ENCODE data around the gene CRIM1.
A peak's percentile ranks its signal among the peaks of the same experiment; 100 is the strongest.

The CRIM1 gene

DNA sequence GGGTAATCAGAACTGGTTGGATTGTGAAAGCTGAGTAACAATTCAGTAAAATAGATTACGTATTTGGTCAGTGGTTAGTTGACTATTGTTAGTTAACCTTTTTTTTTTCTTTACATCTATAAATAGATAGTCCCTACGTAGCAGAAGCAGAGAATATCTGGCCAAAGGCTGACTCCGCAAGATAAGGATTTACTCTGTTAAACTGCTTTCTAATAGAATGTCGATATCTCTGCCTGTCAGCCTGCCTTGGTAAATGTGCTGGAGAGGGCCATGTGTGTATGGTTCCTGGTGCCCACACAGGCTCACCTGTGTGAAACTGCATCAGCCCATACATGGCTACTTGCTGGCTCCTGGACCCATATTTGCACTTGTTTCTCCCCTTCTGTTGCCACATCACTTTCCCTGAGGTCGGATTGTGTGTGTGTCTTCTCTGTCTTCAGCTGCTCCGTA lies 94.4 kb downstream of the CRIM1 start:
- DNase-seq: no peak
- intact Hi-C loops (cut with DNase I): no loop called here

DNA sequence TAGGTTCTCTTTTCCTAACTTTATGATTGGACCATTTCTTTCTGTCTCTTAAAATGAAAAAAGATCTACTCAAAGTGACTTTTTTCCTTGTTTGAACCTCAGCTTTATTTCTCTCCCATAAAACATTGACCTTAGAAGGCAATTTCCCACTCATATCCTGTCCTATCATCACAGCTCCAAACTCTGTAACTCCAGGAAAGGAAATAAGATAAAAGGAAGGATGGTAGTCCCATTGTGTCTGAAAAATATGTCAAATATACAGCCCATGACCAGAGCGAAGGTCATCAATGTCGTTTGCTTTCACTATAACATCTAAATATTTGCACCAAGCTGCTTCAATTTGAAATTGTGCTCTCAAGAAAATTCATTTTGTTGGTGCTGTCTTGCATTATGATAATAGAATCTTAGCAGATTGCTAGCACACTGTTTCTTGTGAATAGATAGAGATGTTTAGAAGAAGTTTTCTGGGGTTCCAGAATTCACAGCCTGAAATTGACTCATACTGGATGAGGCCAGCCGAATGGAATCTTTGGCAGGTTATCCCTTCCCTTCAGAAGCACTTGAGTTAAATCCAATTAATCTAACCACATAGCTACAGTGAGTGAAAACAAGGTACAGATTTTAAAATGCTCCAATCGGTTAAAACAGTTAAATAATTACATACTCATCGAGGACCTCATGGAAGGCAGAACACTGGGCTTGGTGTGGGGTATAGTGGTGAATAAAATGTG lies 95.1 kb downstream of the CRIM1 start:
- DNase-seq: no peak
- intact Hi-C loops (cut with DNase I): no loop called here

DNA sequence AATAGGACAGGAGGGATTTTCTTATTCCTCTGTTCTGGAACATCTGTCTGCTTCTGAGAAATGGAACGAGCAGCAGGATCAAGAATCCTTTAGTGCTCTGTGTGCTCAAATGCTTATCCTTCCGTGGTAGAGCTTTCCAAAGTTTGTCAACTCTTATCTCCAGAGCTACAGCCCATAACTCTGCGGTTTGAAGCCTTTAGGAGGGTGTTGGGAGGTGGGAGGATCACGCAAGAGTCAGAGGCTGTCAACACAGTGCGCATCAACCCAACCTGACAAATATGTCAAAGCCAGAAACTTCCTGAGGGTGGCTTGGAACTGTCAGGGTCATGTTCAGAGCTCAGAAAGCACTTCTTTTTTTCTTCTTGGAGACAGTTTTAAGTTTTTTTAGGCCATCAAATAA lies 95.9 kb downstream of the CRIM1 start:
- intact Hi-C loops (cut with DNase I): no loop called here
- no peak for DNase-seq

DNA sequence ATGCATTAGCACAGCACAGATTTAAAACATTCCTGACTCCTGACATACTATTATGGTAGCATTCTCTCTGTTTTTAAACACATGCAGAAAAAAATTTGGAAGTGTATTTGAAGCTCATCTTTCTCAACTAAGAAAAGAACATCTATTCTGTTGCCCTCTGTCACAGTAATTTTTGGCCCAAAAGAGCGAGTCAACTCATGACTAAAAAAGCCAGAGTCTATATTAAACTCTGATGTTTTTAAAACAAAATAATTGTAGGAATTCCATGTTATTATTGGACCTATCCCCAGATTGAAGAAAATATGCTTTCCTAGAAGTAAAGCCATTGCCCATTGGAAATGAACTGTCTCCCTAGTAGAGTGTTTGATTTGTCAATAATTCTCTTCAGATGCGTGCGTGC lies 96.7 kb downstream of the CRIM1 start:
- no peak for DNase-seq
- intact Hi-C loops (cut with DNase I): no loop called here

DNA sequence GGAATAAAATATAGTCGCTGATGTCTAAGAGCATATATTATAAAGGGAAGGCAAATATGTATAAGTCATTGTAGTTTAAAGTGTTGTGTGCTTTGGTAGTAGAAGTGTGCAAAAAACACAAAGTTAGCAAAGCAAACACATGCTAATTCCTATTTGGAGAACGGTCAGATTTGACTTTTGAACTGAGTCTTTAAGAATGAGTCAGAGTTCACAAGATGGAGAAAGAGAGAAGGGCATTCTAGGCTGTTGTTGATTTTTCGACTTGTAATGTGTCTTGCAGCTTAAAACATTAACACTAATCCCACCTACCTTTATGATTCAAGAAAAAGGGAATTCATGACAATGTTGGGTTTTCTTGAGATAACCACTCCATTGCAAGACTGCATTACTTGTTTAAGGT lies 98.1 kb downstream of the CRIM1 start:
- intact Hi-C loops (cut with DNase I): no loop called here

DNA sequence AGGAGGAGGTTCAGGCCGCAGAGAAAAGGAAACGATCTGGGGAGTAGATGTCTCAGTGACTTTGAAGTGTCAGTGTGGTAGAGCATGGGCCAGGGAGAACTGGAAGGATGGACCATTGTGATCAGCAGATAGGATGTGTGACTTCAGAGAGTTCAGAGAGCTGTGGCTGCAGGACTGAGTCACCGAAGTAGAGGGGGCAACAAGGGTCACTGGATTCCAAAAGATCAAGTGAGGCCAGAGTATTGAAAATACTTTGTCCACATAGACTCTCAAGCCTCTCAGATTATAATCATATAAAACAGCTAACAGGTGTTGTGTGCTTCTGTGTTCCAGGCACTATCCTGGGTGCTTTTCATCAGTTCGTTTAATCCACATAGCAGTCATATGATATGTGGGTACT lies 99.4 kb downstream of the CRIM1 start:
- intact Hi-C loops (cut with DNase I): no loop called here
- no peak for DNase-seq

More for the DNA sequence above, 98.1 kb downstream of the CRIM1 start:
- no peak for DNase-seq

DNA sequence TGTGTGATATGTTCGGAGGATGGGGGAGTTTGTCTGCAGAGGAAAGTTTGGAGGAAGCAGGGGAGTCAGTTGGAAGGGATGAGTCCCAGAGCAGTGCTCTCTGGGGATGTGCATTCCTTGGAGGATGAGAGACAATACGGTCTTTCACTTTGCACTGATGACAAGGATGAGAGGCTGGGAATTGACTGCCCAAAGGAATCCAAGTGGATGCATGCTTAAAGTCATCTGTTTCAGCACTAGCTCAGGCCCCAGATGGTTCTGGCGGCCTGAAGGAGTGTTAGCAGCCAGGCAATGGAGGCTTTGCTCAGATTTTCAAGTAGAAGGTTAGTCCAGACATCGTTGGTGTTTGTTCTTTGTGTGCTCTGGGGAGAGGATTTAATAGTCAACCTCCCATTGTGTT lies 100.2 kb downstream of the CRIM1 start:
- no peak for DNase-seq
- intact Hi-C loops (cut with DNase I): no loop called here

DNA sequence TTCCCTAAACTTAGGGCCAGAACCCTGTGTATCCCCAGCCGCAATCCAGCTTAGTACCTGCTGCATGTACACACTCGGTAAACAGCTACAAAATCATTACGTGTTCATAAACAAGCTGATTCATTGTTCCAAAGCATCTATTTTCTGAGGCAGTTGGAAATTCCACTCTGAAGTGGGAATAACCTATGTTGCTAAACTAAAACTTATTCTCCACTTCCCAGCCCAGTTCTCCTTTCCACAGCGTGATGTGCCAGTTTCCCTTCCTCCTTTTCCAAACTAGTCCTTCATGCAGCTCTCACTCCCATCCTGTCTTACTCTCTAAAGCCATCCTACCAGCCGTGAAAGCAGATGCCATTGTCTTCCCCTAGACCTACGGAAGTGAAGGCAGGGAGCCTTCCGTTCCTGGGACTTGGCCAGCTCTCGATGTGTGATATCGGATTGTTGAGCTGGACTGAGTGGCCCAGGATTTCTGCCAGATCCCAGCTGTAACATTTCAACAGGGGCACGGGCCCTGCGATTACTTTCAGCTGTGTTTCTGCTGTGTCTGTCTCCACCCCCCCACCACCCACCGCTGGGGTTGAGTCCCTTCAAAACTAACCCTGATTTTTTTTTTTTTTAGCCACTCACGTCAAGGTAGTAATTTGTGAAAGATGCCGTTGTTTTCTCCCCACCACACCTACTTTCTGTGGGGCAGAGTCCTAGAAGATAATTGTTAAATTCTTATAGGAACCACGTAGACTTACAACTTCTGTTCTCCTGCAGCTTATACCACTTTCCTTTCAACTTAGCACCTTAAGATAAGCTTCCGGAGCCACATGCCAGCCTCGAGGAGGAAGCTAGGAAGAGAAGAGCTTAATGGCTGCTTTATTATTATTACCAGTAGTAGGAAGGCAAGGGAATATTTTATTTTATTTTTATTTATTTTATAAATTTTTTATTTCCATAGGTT lies 100.9 kb downstream of the CRIM1 start:
- intact Hi-C loops (cut with DNase I): no loop called here
- DNase-seq: peak in 7 of 10 donors; percentile 35 to 87 (median 41)

DNA sequence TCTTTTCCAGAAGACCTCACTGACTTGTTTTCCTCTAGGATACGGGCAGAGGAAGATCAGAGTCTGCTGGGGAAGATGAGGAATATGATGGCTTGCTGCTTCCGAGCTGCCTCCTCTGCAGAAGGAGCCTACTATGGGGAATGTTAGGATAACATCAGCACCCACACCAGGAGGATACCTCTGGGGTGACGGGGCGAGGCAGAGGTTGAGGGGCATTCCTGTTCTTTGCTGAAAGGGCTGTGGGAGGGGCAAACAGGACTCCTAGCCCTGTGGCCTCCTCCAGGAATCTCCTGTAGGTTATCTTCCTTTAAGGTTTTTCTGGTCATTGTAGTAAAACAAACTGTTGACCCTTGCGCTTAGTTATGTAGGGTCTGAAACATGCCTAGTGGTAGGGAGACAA lies 102.5 kb downstream of the CRIM1 start:
- DNase-seq: no peak
- intact Hi-C loops (cut with DNase I): no loop called here

DNA sequence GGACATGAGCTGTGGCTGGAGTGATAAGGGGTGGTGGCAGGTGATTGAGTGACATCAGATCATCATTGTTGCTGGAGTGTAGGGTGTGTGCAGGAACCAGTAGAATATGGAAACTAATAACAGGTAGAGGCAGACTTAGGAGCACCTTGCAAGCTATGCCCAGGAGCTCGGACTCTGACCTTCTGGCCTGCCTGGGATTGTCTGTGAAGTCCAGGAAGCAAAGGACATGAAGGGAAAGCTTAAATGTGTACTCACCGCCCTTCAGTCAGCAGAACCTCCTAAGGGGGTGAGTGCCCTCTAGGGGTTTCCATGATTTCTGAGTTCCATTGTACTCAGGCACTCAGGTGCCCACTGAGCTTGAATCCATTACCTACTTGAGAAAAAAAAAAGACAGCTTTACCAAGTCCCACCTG lies 104.2 kb downstream of the CRIM1 start:
- intact Hi-C loops (cut with DNase I): loop anchor here (5.0 kb wide), 1 partner anchor 102 kb away; the partner anchor contains the start of gene CRIM1
- peak in 1 of 10 donors; percentile 12 for DNase-seq

DNA sequence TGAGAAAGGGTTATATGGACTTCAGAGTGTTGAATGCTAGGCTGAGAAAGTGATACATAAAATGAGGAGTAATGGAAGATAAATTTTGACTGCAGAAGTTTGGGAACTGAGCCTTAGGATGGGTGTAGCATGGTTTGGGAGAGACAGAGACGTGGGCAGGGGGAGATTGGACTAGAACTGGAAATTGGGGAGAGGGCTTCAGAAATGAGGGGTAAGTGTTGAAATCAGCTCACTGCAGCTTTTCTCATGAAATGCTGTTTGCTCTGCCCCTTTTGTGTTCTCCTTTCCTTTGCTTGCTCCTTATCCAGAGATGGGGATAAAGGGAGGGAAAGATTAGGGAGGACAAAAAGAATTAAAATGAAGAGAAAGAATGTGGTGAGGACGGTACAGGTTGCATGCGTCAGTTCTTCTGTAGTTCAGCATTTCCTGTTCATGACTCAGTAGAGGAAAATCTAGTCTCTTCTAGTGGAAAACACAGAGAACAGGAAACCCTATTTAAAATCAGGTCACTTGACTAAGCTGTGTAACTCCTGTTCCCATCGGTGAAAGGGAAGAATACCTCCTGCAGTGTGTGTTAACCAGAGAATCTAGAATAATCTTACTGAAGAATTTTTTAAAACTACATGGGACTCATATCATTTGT lies 105.6 kb downstream of the CRIM1 start:
- intact Hi-C loops (cut with DNase I): loop anchor here (5.0 kb wide), 1 partner anchor 104 kb away; the partner anchor contains the start of gene CRIM1
- DNase-seq: no peak

DNA sequence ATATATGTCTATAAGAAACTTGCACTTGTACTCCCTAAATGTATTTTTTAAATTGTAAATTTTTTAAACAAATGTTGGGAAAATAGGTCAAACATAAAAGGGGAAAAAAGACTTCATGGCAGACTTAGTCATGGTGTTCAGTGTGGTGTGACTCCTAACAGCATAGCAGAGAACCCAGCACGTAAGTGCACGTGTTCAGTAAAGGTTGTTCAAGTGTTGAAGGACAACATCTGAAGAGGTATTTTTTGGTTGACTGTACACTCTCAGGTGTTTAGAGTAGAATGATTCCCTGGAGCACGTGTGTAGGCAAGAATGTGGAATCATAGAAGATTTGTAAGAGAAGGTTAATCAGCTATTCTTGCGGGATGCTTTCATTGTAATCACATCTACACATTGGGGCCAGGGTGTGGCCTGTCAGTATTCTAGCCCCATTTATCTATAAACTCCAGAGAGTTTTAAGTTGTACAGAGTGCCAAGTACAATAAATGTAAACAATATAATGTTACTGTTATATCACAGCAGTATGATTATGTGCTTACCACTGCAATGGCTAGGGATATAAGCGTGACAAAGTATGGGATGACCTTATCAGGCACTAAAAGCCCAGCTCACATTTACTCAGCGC lies 106.8 kb downstream of the CRIM1 start:
- DNase-seq: no peak
- intact Hi-C loops (cut with DNase I): loop anchor here (5.0 kb wide), 1 partner anchor 105 kb away; the partner anchor contains the start of gene CRIM1

DNA sequence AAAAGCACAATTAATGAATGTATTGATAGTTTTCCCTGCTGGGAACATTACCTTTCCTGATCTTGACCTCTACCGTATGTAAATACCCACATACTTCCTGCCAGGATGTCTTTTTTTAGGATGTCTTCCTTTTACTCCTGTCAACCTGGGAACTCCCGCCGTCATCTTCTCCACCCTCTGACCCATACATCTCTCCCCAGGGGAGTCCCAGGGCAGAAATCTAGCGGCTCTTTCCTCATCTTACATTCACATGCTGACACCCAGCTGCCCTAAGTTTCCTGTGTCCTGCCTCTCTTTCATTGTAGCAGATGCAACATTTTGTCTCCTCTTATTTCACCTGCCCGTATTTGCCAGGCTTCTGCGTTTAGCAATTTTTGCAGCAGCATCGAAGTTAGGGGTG lies 107.8 kb downstream of the CRIM1 start:
- DNase-seq: no peak
- intact Hi-C loops (cut with DNase I): loop anchor here (5.0 kb wide), 1 partner anchor 106 kb away; the partner anchor contains the start of gene CRIM1

DNA sequence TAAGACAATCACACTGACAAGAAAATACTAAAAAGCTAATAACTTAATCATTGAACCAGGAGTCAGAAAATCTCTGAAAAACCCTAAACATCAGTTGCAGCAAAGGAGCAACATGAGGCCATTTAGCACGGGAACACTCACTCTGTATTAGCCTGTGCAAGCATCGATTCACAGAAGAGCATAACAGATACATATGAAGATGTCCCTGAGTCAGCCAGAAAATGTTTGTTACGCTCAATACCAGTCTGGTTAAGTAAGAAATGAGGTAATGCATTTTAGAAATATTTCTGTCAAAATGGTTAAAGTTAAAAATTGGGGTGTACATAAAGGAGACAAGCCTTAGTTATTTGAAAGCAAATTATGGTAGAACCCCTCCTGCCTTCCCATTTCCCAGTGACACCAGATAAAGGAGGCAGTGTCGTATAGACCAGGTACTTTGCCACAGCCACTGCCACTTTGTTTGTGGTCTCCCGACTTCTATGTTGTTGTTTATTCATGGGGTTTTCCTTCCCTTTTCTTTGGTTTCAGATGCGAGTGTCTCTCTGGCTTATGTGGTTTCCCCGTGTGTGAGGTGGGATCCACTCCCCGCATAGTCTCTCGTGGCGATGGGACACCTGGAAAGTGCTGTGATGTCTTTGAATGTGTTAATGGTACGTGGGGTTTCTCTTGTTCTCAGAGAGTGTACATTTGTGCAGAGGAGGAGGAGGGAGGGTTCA lies 108.6 kb downstream of the CRIM1 start:
- DNase-seq: no peak

DNA sequence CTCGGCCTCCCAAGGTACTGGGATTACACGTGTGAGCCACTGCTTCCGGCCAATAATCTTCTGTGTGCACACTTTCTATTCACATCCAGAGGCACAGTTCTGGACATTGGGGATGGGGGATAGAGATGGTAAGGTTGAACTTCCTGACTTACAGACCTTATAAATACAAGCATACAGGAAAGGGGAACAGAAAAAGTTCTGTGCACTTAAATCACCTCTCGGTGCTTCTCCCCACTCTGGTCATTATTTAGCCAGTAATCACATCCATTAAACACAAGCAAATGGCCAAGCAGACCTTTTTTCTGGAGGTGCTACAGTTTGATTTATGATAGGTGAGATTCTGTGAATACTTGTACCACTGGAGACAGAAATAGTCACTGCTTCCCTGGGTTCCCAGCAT lies 110.6 kb downstream of the CRIM1 start:
- no peak for DNase-seq
- intact Hi-C loops (cut with DNase I): no loop called here

More for the DNA sequence above, 108.6 kb downstream of the CRIM1 start:
- intact Hi-C loops (cut with DNase I): loop anchor here (5.0 kb wide), 1 partner anchor 107 kb away; the partner anchor contains the start of gene CRIM1

DNA sequence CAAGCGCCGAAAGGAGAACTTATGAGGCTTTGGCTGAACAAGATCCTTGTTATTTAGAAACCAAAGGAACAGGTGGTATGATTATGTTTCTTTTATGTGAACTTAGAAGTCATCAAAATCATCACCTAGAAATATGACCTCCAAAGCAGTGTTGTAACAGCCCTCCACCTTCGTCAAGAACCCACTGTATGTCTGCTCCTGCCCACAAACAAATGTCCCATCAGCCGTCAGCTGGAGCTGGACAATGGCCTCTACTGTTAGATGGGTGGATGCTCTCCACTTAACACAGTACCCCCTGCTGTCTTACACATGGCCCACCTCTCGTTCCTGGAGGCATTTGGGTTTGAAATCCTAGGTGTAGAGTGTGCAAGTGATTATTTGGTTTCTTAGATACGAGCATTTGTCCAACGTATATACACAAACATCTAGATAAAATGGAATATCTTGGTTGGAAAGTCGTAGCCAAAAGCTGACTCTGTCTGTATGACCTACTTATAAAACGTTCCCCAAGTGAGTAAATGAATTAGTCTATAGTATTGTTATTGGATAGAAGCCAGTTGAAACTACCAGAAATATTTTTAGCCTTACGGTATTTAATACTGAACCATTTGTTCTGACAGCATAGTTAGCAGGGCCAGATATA lies 113.0 kb downstream of the CRIM1 start:
- no peak for DNase-seq
- intact Hi-C loops (cut with DNase I): no loop called here

DNA sequence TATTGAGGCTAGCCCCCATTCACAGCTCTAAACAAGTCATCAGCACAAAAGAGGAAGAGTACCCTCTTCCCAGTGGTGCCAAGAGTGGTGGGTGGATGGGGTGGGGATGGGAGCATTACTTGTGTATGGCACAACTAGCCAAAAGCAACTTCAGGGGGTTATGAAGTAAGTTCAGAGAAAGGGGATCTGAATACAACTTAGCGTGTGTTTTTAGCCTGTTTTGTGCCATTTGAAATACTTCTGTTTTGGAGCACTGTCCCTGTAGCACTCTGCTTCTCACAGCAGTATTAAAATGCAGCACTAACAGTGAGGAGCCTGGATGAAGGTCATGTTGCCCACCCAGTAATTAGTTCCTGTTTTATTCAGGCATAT lies 113.5 kb downstream of the CRIM1 start:
- intact Hi-C loops (cut with DNase I): no loop called here
- DNase-seq: no peak

DNA sequence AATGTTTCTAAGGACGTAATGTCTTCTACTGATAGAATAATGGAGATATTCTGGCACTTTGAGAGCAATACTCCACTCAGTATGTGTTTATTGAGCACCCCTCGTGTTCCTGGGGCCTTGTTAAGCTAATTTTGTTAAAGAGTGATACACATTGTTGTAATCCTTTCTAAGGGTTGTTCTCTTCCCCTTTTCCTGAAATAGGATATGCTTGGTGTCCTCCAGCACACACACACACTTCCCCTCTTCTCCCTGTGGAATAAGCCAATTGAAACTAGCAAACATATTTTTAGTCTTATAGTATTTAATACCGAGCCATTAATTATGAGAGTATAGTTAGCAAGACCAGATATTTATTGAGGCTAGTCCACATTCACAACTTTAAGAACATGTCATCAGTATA lies 114.1 kb downstream of the CRIM1 start:
- no peak for DNase-seq
- intact Hi-C loops (cut with DNase I): no loop called here

DNA sequence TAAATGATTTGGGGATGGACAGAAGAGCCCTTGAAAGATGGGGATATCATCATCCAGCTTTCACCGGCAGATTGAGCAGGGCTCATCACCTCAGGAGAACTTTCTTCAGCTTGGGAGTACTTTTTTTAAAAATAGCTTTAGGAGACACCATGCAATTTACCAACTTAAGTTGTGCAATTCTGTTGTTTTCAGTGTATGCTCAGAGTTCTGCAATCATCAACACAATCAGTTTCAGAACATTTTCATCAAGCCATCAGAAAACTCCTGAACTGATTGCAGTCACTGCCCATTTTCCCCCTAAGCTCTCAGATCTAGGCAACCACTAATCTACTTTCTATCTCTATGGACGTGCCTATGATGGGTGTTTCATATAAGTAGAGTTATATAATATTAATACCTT lies 117.7 kb downstream of the CRIM1 start:
- intact Hi-C loops (cut with DNase I): no loop called here
- DNase-seq: no peak

Measured in posterior cingulate gyrus (tissue), 11 donors.